HG03378 (cell line): Measurements from ENCODE around the gene LMNB1.

Experiments
- ATAC-seq: cut with Tn5 transposase; IDR thresholded peaks from one replicate; pipeline ENCODE4 v1.9.1; 2021; ENCODE audit warnings: mild to moderate bottlenecking, moderate library complexity; ENCODE audit not compliant: unreplicated experiment

LMNB1 gene

DNA sequence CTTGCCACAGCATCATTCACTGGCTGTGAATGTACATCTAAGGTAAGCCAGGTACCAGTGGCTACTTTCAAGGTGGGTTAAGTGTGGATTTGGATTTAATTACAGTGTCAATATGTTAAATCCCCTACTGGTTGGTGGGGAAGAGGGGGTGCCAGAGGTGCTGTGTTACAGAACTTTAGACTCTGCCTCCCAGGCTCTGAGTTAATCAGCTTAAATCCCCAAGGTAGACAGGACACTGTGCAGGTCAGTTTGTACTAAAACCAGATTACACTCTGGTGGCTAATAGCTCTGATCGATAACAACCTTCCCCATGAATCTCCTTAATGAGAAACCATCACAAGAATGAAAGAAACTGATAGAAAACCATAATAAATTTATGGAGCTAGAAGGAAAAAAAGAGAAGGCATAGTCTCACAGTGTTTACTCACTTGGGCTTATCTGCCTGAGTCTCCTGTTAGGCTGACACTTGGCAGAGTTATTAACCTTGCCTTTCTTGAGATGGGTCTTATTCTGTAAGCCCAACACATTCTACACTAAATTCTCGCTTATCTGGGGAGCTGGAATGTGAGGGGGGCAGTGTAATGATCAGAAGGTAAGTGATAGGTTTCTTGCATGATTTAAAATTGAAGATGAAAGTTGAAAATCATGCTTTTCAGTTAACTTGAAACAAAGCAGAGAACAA lies 106.8 kb downstream of the LMNB1 start:
- no peak for ATAC-seq

- ATAC-seq, result no peak
Observed at GRCh38 chr5:126884269-126884819, 107.4 kb downstream of the LMNB1 start.
